C4-2B (cell line): ENCODE data around the gene OR52B6.
"Not testable (repeated sequence)": the region's sequence is repeated elsewhere in the genome, so short reads cannot be mapped to it uniquely, and the experiment has no call there.

ENCODE experiments used
- H3K27ac ChIP-seq: fragments of 450-650 bp; 2 replicates; pipeline ENCODE4 v1.5.1; 2017
- CTCF ChIP-seq: fragments of 450-650 bp; conservative IDR thresholded peaks from 2 replicates; pipeline ENCODE4 v1.5.1; 2017; ENCODE audit warnings: mild to moderate bottlenecking
- ZFX ChIP-seq: fragments of 450-650 bp; IDR thresholded peaks from 2 replicates; pipeline ENCODE4 v1.6.1; 2017

Gene OR52B6

DNA sequence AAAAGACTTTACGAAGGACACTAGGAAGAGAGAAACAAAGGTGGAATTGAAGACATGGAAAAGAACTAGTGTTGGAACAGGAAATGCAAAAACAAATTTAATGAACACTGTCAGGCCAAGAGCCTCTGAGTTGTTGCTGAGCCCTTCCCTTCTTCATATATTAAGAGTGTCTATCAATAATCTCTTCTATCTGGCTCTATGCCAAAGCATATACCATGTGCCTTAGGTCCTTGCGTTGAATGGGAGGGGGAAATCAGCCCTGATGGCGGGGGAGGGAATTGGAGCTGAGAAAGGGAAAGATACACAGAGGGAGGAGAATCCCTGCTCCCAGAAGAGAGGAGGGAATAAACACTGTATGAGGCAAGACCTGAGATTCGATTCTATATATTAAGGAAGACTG is 5.5 kb upstream of the OR52B6 start:
- TF ChIP-seq ZFX (no peak), CTCF (no peak)

GRCh38 chr11:5577101-5577500 is 3.6 kb upstream of the OR52B6 start:
- no peak overlapping the region for H3K27ac ChIP-seq
- TF ChIP-seq CTCF (no peak), ZFX (no peak)

More for the DNA sequence above, 5.5 kb upstream of the OR52B6 start:
- H3K27ac ChIP-seq, result no peak overlapping the region

GRCh38 chr11:5581014-5581413 is 337 bp downstream of the OR52B6 start:
- TF ChIP-seq ZFX, result no peak
- no peak for TF ChIP-seq CTCF
- H3K27ac ChIP-seq, result no peak overlapping the region

DNA sequence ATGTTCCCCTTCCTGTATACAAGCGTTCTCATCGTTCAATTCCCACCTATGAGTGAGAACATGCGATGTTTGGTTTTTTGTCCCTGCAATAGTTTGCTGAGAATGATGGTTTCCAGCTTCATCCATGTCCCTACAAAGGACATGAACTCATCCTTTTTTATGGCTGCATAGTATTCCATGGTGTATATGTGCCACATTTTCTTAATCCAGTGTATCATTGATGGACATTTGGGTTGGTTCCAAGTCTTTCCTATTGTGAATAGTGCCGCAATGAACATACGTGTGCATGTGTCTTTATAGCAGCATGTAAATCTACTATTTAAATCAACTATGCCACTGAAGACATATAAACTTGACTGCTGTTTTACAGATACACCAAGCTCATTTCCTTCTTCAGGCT is 3.8 kb downstream of the OR52B6 start:
- H3K27ac ChIP-seq, result not testable (repeated sequence)

GRCh38 chr11:5589906-5590305 is 9.2 kb downstream of the OR52B6 start:
- not testable (repeated sequence) for H3K27ac ChIP-seq

DNA sequence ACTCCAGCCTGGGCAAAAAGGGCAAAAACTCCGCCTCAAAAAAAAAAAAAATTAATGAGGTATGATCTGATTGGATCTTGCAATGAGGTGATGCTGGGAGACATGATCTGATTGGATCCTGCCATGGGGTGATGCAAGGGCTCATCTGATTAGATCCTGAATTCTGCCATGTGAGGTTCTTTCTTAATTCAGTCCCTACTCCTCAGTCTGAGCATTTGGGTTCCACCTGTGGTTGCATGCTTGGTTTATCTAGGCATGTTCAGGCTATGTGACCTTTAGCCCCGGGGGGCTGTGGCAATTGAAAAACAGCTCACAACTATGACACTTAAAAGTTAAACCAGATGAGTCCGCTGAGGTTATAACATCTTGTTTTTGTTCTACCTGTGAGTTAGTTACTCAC is 10.9 kb downstream of the OR52B6 start:
- H3K27ac ChIP-seq, result no peak overlapping the region
- no peak for TF ChIP-seq ZFX
- TF ChIP-seq CTCF, result no peak

DNA sequence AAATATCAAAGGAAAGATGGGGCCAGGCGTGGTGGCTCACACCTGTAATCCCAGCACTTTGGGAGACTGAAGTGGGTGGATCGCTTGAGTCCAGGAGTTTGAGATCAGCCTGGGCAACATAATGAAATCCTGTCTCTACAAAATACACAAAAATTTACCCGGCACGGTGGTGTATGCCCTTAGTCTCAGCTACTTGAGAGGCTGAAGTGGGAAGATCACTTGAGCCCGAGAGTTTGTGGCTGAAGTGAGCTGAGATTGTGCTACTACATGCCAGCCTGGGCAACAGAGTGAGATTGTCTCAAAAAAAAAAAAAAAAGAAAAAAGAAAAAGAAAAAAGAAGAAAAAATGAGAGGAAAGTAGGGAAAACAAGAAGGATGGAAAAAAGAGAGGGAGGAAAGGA is 11.9 kb downstream of the OR52B6 start:
- no peak for TF ChIP-seq ZFX
- no peak for TF ChIP-seq CTCF
- no peak overlapping the region for H3K27ac ChIP-seq

GRCh38 chr11:5593146-5593545 is 12.5 kb downstream of the OR52B6 start:
- no peak for TF ChIP-seq CTCF
- TF ChIP-seq ZFX, result no peak
- no peak overlapping the region for H3K27ac ChIP-seq

DNA sequence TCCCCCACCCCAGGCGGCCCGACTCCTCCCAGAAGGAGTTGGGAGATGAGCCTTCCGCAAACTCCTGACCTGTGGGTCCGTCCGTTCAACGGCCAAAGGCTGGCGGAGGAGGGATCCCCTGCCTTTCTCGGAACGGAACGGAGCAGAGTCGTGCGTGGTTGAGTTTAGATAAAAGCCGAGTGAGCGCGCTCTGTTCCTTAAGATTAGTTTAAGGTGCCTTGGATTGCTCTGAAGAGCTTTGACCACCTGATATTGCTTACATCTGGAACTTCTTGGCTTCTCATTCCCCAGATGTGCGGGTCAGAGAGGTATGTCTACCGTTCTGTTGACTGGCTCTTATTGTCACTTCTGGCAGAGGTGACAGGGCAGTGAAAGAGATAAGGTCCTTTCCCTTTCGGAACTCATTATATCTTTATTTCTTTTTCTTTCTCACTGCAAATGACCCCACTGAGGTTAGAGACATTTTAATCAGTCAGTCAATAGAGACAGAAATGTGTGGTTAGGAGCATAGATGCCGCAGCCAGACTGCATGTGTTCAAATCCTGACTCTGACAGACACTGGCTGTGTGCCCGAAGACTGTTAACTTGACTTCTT is 16.0 kb downstream of the OR52B6 start, which contains the start of gene TRIM6:
TSS of gene TRIM6 (plus strand) at position 31 of the 595 bp plus-strand sequence. CDS start at position 292, 261 bp downstream.
- no peak within 1 kb of the TSS for H3K27ac ChIP-seq
- TF ChIP-seq CTCF (no peak), ZFX (no peak)
